HepG2 (cell line): ENCODE measurements around the gene SPOPL. TPM values are rescaled to one million over a fixed set of nuclear protein-coding genes. Genes with fewer than 3 reads are reported as not detected.

Source experiments
- BHLHE40 ChIP-seq: IDR thresholded peaks from 2 replicates; pipeline ENCODE4 v1.6.1; 2011; ENCODE audit warnings: low read length, improper control_type of control experiment
- FOXA3 ChIP-seq: IDR thresholded peaks from 2 replicates; pipeline ENCODE4 v1.6.1; 2016; ENCODE audit warnings: missing genetic modification reagents, missing compliant biosample characterization
- GMEB2 ChIP-seq: IDR thresholded peaks from 2 replicates; pipeline ENCODE4 v1.6.1; 2016; ENCODE audit warnings: missing biosample characterization, missing genetic modification reagents, low read depth
- HDAC2 ChIP-seq: sonication (generic); formaldehyde crosslinking; IDR thresholded peaks from 2 replicates; pipeline ENCODE4 v1.4.0; 2020; ENCODE audit warnings: missing genetic modification reagents
- HMG20A ChIP-seq: IDR thresholded peaks from 2 replicates; pipeline ENCODE4 v1.6.1; 2016; ENCODE audit warnings: borderline replicate concordance
- KLF11 ChIP-seq: IDR thresholded peaks from 2 replicates; pipeline ENCODE4 v1.6.1; 2016; ENCODE audit warnings: missing compliant biosample characterization
- NFATC3 ChIP-seq: sonication (generic); formaldehyde crosslinking; IDR thresholded peaks from 2 replicates; pipeline ENCODE4 v1.5.1; 2020; ENCODE audit warnings: mild to moderate bottlenecking, missing genetic modification reagents
- NFE2L1 ChIP-seq: sonication (generic); formaldehyde crosslinking; IDR thresholded peaks from 2 replicates; pipeline ENCODE4 v1.4.0; 2020; ENCODE audit warnings: missing genetic modification reagents, mild to moderate bottlenecking, borderline replicate concordance
- SIX1 ChIP-seq: sonication (generic); formaldehyde crosslinking; IDR thresholded peaks from 2 replicates; pipeline ENCODE4 v1.4.0; 2020; ENCODE audit warnings: missing genetic modification reagents, borderline replicate concordance
- SOX5 ChIP-seq: IDR thresholded peaks from 2 replicates; pipeline ENCODE4 v1.6.1; 2016; ENCODE audit warnings: borderline replicate concordance
- TAF1 ChIP-seq: sonication (generic); formaldehyde crosslinking; IDR thresholded peaks from 2 replicates; pipeline ENCODE4 v1.4.0; 2020; ENCODE audit warnings: missing genetic modification reagents
- TBX3 ChIP-seq: fragments of 450-650 bp; IDR thresholded peaks from 2 replicates; pipeline ENCODE4 v1.6.1; 2017; ENCODE audit warnings: antibody characterized with exemption, mild to moderate bottlenecking, inconsistent platforms, borderline replicate concordance
- TSC22D2 ChIP-seq: sonication (generic); formaldehyde crosslinking; IDR thresholded peaks from 2 replicates; pipeline ENCODE4 v1.5.1; 2020; ENCODE audit warnings: missing genetic modification reagents, mild to moderate bottlenecking, borderline replicate concordance
- ZBTB42 ChIP-seq: sonication (generic); formaldehyde crosslinking; IDR thresholded peaks from 2 replicates; pipeline ENCODE4 v1.5.0; 2020; ENCODE audit warnings: mild to moderate bottlenecking, missing genetic modification reagents
- ZGPAT ChIP-seq: IDR thresholded peaks from 2 replicates; pipeline ENCODE4 v1.6.1; 2016; ENCODE audit warnings: mild to moderate bottlenecking
- ZNF121 ChIP-seq: sonication (generic); formaldehyde crosslinking; IDR thresholded peaks from 2 replicates; pipeline ENCODE4 v1.5.0; 2020; ENCODE audit warnings: mild to moderate bottlenecking, missing genetic modification reagents
- ZNF3 ChIP-seq: IDR thresholded peaks from 2 replicates; pipeline ENCODE4 v1.7.0; 2017; ENCODE audit warnings: inconsistent platforms
- ZNF317 ChIP-seq: sonication (generic); formaldehyde crosslinking; IDR thresholded peaks from 2 replicates; pipeline ENCODE4 v1.5.0; 2020; ENCODE audit warnings: mild to moderate bottlenecking, missing genetic modification reagents
- ZNF33B ChIP-seq: sonication (generic); formaldehyde crosslinking; IDR thresholded peaks from 2 replicates; pipeline ENCODE4 v1.5.1; 2020; ENCODE audit warnings: mild to moderate bottlenecking, missing genetic modification reagents
- ZNF609 ChIP-seq: sonication (generic); formaldehyde crosslinking; IDR thresholded peaks from 2 replicates; pipeline ENCODE4 v1.4.0; 2020; ENCODE audit warnings: mild to moderate bottlenecking, missing genetic modification reagents, borderline replicate concordance
- ZNF737 ChIP-seq: sonication (generic); formaldehyde crosslinking; IDR thresholded peaks from 2 replicates; pipeline ENCODE4 v1.5.0; 2020; ENCODE audit warnings: missing genetic modification reagents, mild to moderate bottlenecking, borderline replicate concordance
- ZNF816 ChIP-seq: sonication (generic); formaldehyde crosslinking; IDR thresholded peaks from 2 replicates; pipeline ENCODE4 v1.8.0; 2022; ENCODE audit warnings: missing genetic modification reagents, mild to moderate bottlenecking, borderline replicate concordance
- polyA plus RNA-seq, 8 experiments: library from polyadenylated mRNA; depleted of rRNA in 3 of 8; stranded (reverse) in 7 of 8; unstranded in 1 of 8; fragments of >200 nt; fragmentation: Illumina TruSeq in 4 of 8; extraction: Trizol in 4 of 8; gene quantifications; 2 replicates each; pipeline versions ENCODE4 v1.2.1 to v1.2.3, GENCODE V29; 2011 to 2016; ENCODE audit warnings: low read depth in 4 of 8, missing spikeins in 1 of 8, mixed read lengths in 1 of 8; ENCODE audit not compliant: insufficient read depth in 1 of 8
- total RNA-seq, 5 experiments: library from RNA; depleted of rRNA; stranded (reverse); fragments of >200 nt; fragmentation: Illumina TruSeq; extraction: Trizol; gene quantifications; 2 replicates each; pipeline ENCODE4 v1.2.3, GENCODE V29; 2016; ENCODE audit warnings: low read depth in 1 of 5
- TF ChIP-seq, protein P1 (sequence below): sonication (generic); formaldehyde crosslinking; IDR thresholded peaks from 2 replicates; pipeline ENCODE4 v1.4.0; 2020; ENCODE audit warnings: missing genetic modification reagents, mild to moderate bottlenecking, borderline replicate concordance

The SPOPL gene
- total and polyA plus RNA-seq, 2 of the 13 experiments (the other 11 are each of a cell fraction or from before 2014, with no cell fraction given): 12.6 to 51.6 TPM

DNA sequence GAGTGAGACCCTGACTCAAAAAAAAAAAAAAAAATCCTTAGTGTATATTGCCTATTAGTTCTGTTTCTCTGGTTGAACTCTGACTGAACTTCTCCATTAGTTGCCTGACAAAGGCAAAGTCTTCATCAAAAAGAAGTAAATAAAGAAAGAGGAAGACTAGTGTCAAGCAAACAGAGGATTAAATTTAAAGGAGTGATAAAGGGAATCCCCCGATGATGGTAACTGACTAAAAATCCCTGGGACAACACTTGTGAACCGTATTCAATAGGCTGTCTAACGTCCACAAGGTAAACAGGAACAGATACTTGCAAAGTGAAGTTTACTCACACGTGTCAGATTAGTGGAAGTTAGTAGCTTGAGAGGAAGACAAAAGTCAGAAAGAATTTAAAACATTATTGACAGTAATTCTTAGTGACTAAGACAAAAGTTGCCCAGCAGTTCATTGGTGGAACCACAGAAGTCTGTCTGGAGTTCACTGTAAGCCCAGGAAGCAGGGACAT is 26.2 kb upstream of the SPOPL start (continued):
- TF ChIP-seq, protein P1, sequence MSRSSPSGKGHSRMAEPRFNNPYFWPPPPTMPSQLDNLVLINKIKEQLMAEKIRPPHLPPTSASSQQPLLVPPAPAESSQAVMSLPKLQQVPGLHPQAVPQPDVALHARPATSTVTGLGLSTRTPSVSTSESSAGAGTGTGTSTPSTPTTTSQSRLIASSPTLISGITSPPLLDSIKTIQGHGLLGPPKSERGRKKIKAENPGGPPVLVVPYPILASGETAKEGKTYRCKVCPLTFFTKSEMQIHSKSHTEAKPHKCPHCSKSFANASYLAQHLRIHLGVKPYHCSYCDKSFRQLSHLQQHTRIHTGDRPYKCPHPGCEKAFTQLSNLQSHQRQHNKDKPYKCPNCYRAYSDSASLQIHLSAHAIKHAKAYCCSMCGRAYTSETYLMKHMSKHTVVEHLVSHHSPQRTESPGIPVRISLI (CRISPR knock-in tag): no peak
- TF ChIP-seq ZNF816 (CRISPR knock-in tag) (peak; percentile 67; the same call in 1 of the 2 replicates), BHLHE40 (peak; percentile 88), ZNF33B (CRISPR knock-in tag) (no peak), GMEB2 (CRISPR knock-in tag) (no peak), ZGPAT (CRISPR knock-in tag) (peak; percentile 51; the same call in 1 of the 2 replicates), ZBTB42 (CRISPR knock-in tag) (no peak), ZNF121 (CRISPR knock-in tag) (no peak), HDAC2 (peak; percentile 45; the same call in 1 of the 2 replicates), TAF1 (CRISPR knock-in tag) (no peak), SIX1 (no peak), FOXA3 (CRISPR knock-in tag) (peak; percentile 85), ZNF317 (CRISPR knock-in tag) (peak; percentile 79; the same call in 1 of the 2 replicates), NFATC3 (CRISPR knock-in tag) (no peak), SOX5 (CRISPR knock-in tag) (peak; percentile 95), TBX3 (0 out of 2 replicates have a peak, but pooled peaks have one; percentile 10), ZNF737 (CRISPR knock-in tag) (no peak), ZNF609 (CRISPR knock-in tag) (peak; percentile 74; the same call in 1 of the 2 replicates), HMG20A (peak; percentile 78; the same call in 1 of the 2 replicates), TSC22D2 (CRISPR knock-in tag) (no peak), KLF11 (CRISPR knock-in tag) (no peak), NFE2L1 (CRISPR knock-in tag) (no peak), ZNF3 (0 out of 2 replicates have a peak, but pooled peaks have one; percentile 21)
